Measurements from ENCODE around the gene LRRC49.
"Not testable (repeated sequence)": the region's sequence is repeated elsewhere in the genome, so short reads cannot be mapped to it uniquely, and the experiment has no call there.

LRRC49 gene

GRCh38 chr15:70870051-70870450 lies 22.6 kb upstream of the LRRC49 start:
- Histone ChIP-seq H3K36me3 (ENCODE audit: insufficient read depth, low read length) (no peaks in the 10 kb centered on the region), H3K79me2 (ENCODE audit: insufficient read depth, low read length) (no peaks in the 10 kb centered on the region), H3K4me1 (ENCODE audit: insufficient read depth, low read length, poor library complexity, severe bottlenecking) (peaks cover 16% of the 10 kb centered on the region), H3K9me3 (ENCODE audit: insufficient read depth, low read depth, low read length) (no peaks in the 10 kb centered on the region), H3K9ac (ENCODE audit: low read depth, low read length, poor library complexity, severe bottlenecking) (no peak overlapping the region), H3F3A (ENCODE audit: low read depth) (no peaks in the 10 kb centered on the region), H3K27me3 (ENCODE audit: insufficient read depth, low read length, poor library complexity, severe bottlenecking) (no peaks in the 10 kb centered on the region), H2AFZ (ENCODE audit: low read length) (peak overlapping the region; percentile 3; the same call in 1 of the 2 replicates), H3K4me2 (ENCODE audit: low read depth, low read length, poor library complexity, severe bottlenecking) (peak overlapping the region; percentile 12), H3K4me3 (ENCODE audit: low read length, poor library complexity, severe bottlenecking) (no peak overlapping the region), H3K9me2 (replicated peaks; ENCODE audit: low read depth, low read length) (no peaks in the 10 kb centered on the region), H4K20me1 (ENCODE audit: insufficient read depth, low read length, poor library complexity, severe bottlenecking) (no peaks in the 10 kb centered on the region)
- TF ChIP-seq EZH2phosphoT487 (IDR thresholded peaks at IDR 0.05; ENCODE audit: borderline replicate concordance) = no peak
- no peak for TF ChIP-seq CTCF (conservative IDR thresholded peaks at IDR 0.05; ENCODE audit: low read length)

- H4K20me1 ChIP-seq (ENCODE audit: insufficient read depth, low read length, poor library complexity, severe bottlenecking); H3K4me2 ChIP-seq (ENCODE audit: low read depth, low read length, poor library complexity, severe bottlenecking); H3K79me2 ChIP-seq (ENCODE audit: insufficient read depth, low read length); H3K9ac ChIP-seq (ENCODE audit: low read depth, low read length, poor library complexity, severe bottlenecking); H3K36me3 ChIP-seq (ENCODE audit: insufficient read depth, low read length); H3K27me3 ChIP-seq (ENCODE audit: insufficient read depth, low read length, poor library complexity, severe bottlenecking); H2AFZ ChIP-seq (ENCODE audit: low read length); H3K9me3 ChIP-seq (ENCODE audit: insufficient read depth, low read depth, low read length); H3K4me3 ChIP-seq (ENCODE audit: low read length, poor library complexity, severe bottlenecking); H3F3A ChIP-seq (ENCODE audit: low read depth); H3K9me2 ChIP-seq (replicated peaks; ENCODE audit: low read depth, low read length): not testable (repeated sequence)
- peaks cover 16% of the 10 kb centered on the region for H3K4me1 ChIP-seq (ENCODE audit: insufficient read depth, low read length, poor library complexity, severe bottlenecking)
These were observed 21.1 kb upstream of the LRRC49 start for GRCh38 chr15:70871490-70871889.

GRCh38 chr15:70873232-70874054 lies 19.2 kb upstream of the LRRC49 start:
- no peak for TF ChIP-seq EZH2phosphoT487 (IDR thresholded peaks at IDR 0.05; ENCODE audit: borderline replicate concordance)
- TF ChIP-seq CTCF (conservative IDR thresholded peaks at IDR 0.05; ENCODE audit: low read length) = no peak
- Histone ChIP-seq H3K36me3 (ENCODE audit: insufficient read depth, low read length) (no peaks in the 10 kb centered on the region), H3K9me3 (ENCODE audit: insufficient read depth, low read depth, low read length) (no peaks in the 10 kb centered on the region), H3K4me1 (ENCODE audit: insufficient read depth, low read length, poor library complexity, severe bottlenecking) (peaks cover 16% of the 10 kb centered on the region), H3K9ac (ENCODE audit: low read depth, low read length, poor library complexity, severe bottlenecking) (no peak overlapping the region), H3K27me3 (ENCODE audit: insufficient read depth, low read length, poor library complexity, severe bottlenecking) (no peaks in the 10 kb centered on the region), H3K79me2 (ENCODE audit: insufficient read depth, low read length) (no peaks in the 10 kb centered on the region), H3F3A (ENCODE audit: low read depth) (no peaks in the 10 kb centered on the region), H3K4me2 (ENCODE audit: low read depth, low read length, poor library complexity, severe bottlenecking) (no peak overlapping the region), H2AFZ (ENCODE audit: low read length) (no peak overlapping the region), H3K9me2 (replicated peaks; ENCODE audit: low read depth, low read length) (no peaks in the 10 kb centered on the region), H3K4me3 (ENCODE audit: low read length, poor library complexity, severe bottlenecking) (no peak overlapping the region), H4K20me1 (ENCODE audit: insufficient read depth, low read length, poor library complexity, severe bottlenecking) (no peaks in the 10 kb centered on the region)

Measured in Loucy (cell line).